HG03558 (cell line): ENCODE measurements around the gene HMCES.
"Not testable (repeated sequence)": the region's sequence is repeated elsewhere in the genome, so short reads cannot be mapped to it uniquely, and the experiment has no call there.

Source experiments
- ATAC-seq: cut with Tn5 transposase; IDR thresholded peaks from one replicate; pipeline ENCODE4 v1.9.1; 2021; ENCODE audit warnings: moderate number of reproducible peaks; ENCODE audit not compliant: unreplicated experiment; ENCODE audit errors: extremely low read depth

HMCES gene

GRCh38 chr3:129278439-129278965, at the start of gene HMCES:
TSS of gene HMCES (plus strand) at chr3:129278870. CDS start at chr3:129279733, 863 bp downstream.
- ATAC-seq = no peak

- ATAC-seq = no peak
Measured at GRCh38 chr3:129228891-129229585, 49.6 kb upstream of the HMCES start.

GRCh38 chr3:129230311-129231019, 48.2 kb upstream of the HMCES start:
- no peak for ATAC-seq

- no peak for ATAC-seq
Measured at GRCh38 chr3:129231331-129232119, 47.1 kb upstream of the HMCES start.

- ATAC-seq = peak; percentile 87
Measured at GRCh38 chr3:129233538-129233937, 45.1 kb upstream of the HMCES start.

GRCh38 chr3:129234441-129234840, 44.2 kb upstream of the HMCES start:
- ATAC-seq = no peak

GRCh38 chr3:129235344-129235917, 43.2 kb upstream of the HMCES start:
- no peak for ATAC-seq

GRCh38 chr3:129238945-129239705, 39.5 kb upstream of the HMCES start:
- ATAC-seq = no peak

- ATAC-seq = no peak
Measured at GRCh38 chr3:129239991-129240390, 38.7 kb upstream of the HMCES start.

- ATAC-seq = no peak
Measured at GRCh38 chr3:129240436-129240835, 38.2 kb upstream of the HMCES start.

- no peak for ATAC-seq
Measured at GRCh38 chr3:129245141-129245540, 33.5 kb upstream of the HMCES start.

GRCh38 chr3:129245641-129246306, 32.9 kb upstream of the HMCES start:
- not testable (repeated sequence) for ATAC-seq

GRCh38 chr3:129246636-129247035, 32.0 kb upstream of the HMCES start:
- ATAC-seq = no peak

- no peak for ATAC-seq
Measured at GRCh38 chr3:129248286-129248979, 30.2 kb upstream of the HMCES start.

GRCh38 chr3:129249284-129250065, 29.2 kb upstream of the HMCES start, which contains the start of gene COPG1:
TSS of gene COPG1 (plus strand) at chr3:129249606. CDS start at chr3:129249710, 104 bp downstream.
- ATAC-seq = peak; percentile 68

GRCh38 chr3:129252748-129253147, 25.9 kb upstream of the HMCES start:
- ATAC-seq = no peak

- ATAC-seq = no peak
Measured at GRCh38 chr3:129254536-129255230, 24.0 kb upstream of the HMCES start.
